Liver (tissue), 9 donors: ENCODE results near the gene USP31. TPM values are rescaled to one million over a fixed set of nuclear protein-coding genes. Genes with fewer than 3 reads are reported as not detected.

Source experiments
- DNase-seq: peaks from one replicate; pipeline ENCODE4 v3.0.0-alpha.2; 2017; ENCODE audit warnings: low spot score
- H3K27ac ChIP-seq, 2 donors: one replicate each; pipeline ENCODE4 v1.7.0; 2013; ENCODE audit warnings: inconsistent platforms in 2 of 2, low read length in 2 of 2, control low read depth in 1 of 2, low read depth in 1 of 2, mild to moderate bottlenecking in 1 of 2
- H3K27me3 ChIP-seq, 4 donors: one replicate each; pipeline versions ENCODE4 v1.6.1 to v1.7.0; 2013; ENCODE audit warnings: low read length in 3 of 4, inconsistent platforms in 1 of 4, mild to moderate bottlenecking in 1 of 4, moderate library complexity in 1 of 4; ENCODE audit not compliant: control insufficient read depth in 4 of 4, insufficient read depth in 4 of 4
- H3K36me3 ChIP-seq, 4 donors: one replicate each; pipeline versions ENCODE4 v1.6.1 to v1.7.0; 2013; ENCODE audit warnings: low read length in 3 of 4, mild to moderate bottlenecking in 3 of 4, low read depth in 1 of 4, moderate library complexity in 1 of 4; ENCODE audit not compliant: control insufficient read depth in 4 of 4, insufficient read depth in 3 of 4
- H3K4me1 ChIP-seq, 4 donors: one replicate each; pipeline versions ENCODE4 v1.6.1 to v1.7.0; 2013; ENCODE audit warnings: low read length in 3 of 4, mild to moderate bottlenecking in 3 of 4, moderate library complexity in 1 of 4; ENCODE audit not compliant: control insufficient read depth in 4 of 4, insufficient read depth in 4 of 4
- H3K4me3 ChIP-seq, 3 donors: one replicate each; pipeline versions ENCODE4 v1.6.1 to v1.7.0; 2013; ENCODE audit warnings: low read length in 3 of 3, control low read depth in 1 of 3, low read depth in 1 of 3, mild to moderate bottlenecking in 1 of 3
- H3K9ac ChIP-seq, 2 donors: one replicate each; pipeline ENCODE4 v1.7.0; 2013; ENCODE audit warnings: low read length in 2 of 2, mild to moderate bottlenecking in 2 of 2, moderate library complexity in 2 of 2, control low read depth in 1 of 2, low read depth in 1 of 2
- H3K9me3 ChIP-seq, 4 donors: one replicate each; pipeline versions ENCODE4 v1.6.1 to v1.7.0; 2013; ENCODE audit warnings: low read length in 3 of 4; ENCODE audit not compliant: control insufficient read depth in 4 of 4
- EGR1 ChIP-seq, 2 donors: IDR thresholded peaks; 2 replicates each; pipeline ENCODE4 v1.6.1; 2016 to 2018; ENCODE audit warnings: antibody characterized with exemption in 2 of 2, low read depth in 2 of 2
- FOXA1 ChIP-seq: IDR thresholded peaks from 2 replicates; pipeline ENCODE4 v1.6.1; 2016; ENCODE audit warnings: antibody characterized with exemption
- FOXA2 ChIP-seq: IDR thresholded peaks from 2 replicates; pipeline ENCODE4 v1.6.1; 2016; ENCODE audit warnings: antibody characterized with exemption
- GABPA ChIP-seq, 2 donors: IDR thresholded peaks in 1 of 2; conservative IDR thresholded peaks in 1 of 2; 2 replicates each; pipeline ENCODE4 v1.6.1; 2016; ENCODE audit warnings: antibody characterized with exemption in 2 of 2, mild to moderate bottlenecking in 1 of 2, moderate library complexity in 1 of 2
- HNF4A ChIP-seq, 2 donors: conservative IDR thresholded peaks; 2 replicates each; pipeline ENCODE4 v1.6.1; 2016; ENCODE audit warnings: antibody characterized with exemption in 2 of 2, mild to moderate bottlenecking in 2 of 2
- HNF4G ChIP-seq: IDR thresholded peaks from 2 replicates; pipeline ENCODE4 v1.6.1; 2016; ENCODE audit warnings: antibody characterized with exemption
- JUND ChIP-seq, 2 donors: IDR thresholded peaks; 2 replicates each; pipeline ENCODE4 v1.6.1; 2016; ENCODE audit warnings: antibody characterized with exemption in 2 of 2
- NR2F2 ChIP-seq: IDR thresholded peaks from 2 replicates; pipeline ENCODE4 v1.6.1; 2016; ENCODE audit warnings: antibody characterized with exemption
- RAD21 ChIP-seq, 2 donors: IDR thresholded peaks; 2 replicates each; pipeline ENCODE4 v1.6.1; 2016; ENCODE audit warnings: antibody characterized with exemption in 2 of 2, mild to moderate bottlenecking in 2 of 2
- RXRA ChIP-seq, 2 donors: IDR thresholded peaks; 2 replicates each; pipeline ENCODE4 v1.6.1; 2017 to 2018; ENCODE audit warnings: antibody characterized with exemption in 2 of 2, mild to moderate bottlenecking in 1 of 2
- SP1 ChIP-seq: IDR thresholded peaks from 2 replicates; pipeline ENCODE4 v1.6.1; 2018; ENCODE audit warnings: antibody characterized with exemption, mild to moderate bottlenecking
- TAF1 ChIP-seq: conservative IDR thresholded peaks from 2 replicates; pipeline ENCODE4 v1.6.1; 2016; ENCODE audit warnings: antibody characterized with exemption, mild to moderate bottlenecking
- YY1 ChIP-seq: IDR thresholded peaks from 2 replicates; pipeline ENCODE4 v1.6.1; 2016; ENCODE audit warnings: antibody characterized with exemption, mild to moderate bottlenecking
- WGBS: extraction: QIAGEN DNeasy Blood & Tissue Kit; methylation state at CpG from one replicate; pipeline ENCODE4 v1.1.7; 2013; 5-methylcytosine and 5-hydroxymethylcytosine counted together
- polyA plus RNA-seq, 2 donors: library from polyadenylated mRNA; stranded (reverse) in 1 of 2; unstranded in 1 of 2; fragments of 200-250 nt in 1 of 2; fragments of >200 nt in 1 of 2; fragmentation: Nextera tagmentation in 1 of 2; extraction: Ambion mirVana in 1 of 2; gene quantifications; one replicate each; pipeline versions ENCODE4 v1.2.1 to v1.2.3, GENCODE V29; 2013 to 2015
- total RNA-seq, 2 donors: library from RNA; depleted of rRNA; stranded (reverse); fragments of >200 nt; gene quantifications; one replicate each; pipeline ENCODE4 v1.2.3, GENCODE V29; 2014
- TF ChIP-seq, protein P1 (sequence below): fragments of 150-350 bp; IDR thresholded peaks from 2 replicates; pipeline ENCODE4 v1.5.1; 2017; ENCODE audit warnings: improper control_type of control experiment, low read depth, low read length; ENCODE audit not compliant: missing input control
- TF ChIP-seq, protein P2 (sequence below): IDR thresholded peaks from 2 replicates; pipeline ENCODE4 v1.6.1; 2016; ENCODE audit warnings: antibody characterized with exemption
- TF ChIP-seq, protein P3 (sequence below): IDR thresholded peaks from 2 replicates; pipeline ENCODE4 v1.6.1; 2016; ENCODE audit warnings: antibody characterized with exemption, mild to moderate bottlenecking
- TF ChIP-seq, protein P4 (sequence below): IDR thresholded peaks from 2 replicates; pipeline ENCODE4 v1.6.1; 2016; ENCODE audit warnings: antibody characterized with exemption
- donor health status: healthy.
- donor health status: healthy.
- donor health status: healthy.
- donor health status: healthy.
- donor health status: healthy.

USP31 gene
- total and polyA plus RNA-seq, 4 donors: 2.4 to 16.4 (median 3.8) TPM

DNA sequence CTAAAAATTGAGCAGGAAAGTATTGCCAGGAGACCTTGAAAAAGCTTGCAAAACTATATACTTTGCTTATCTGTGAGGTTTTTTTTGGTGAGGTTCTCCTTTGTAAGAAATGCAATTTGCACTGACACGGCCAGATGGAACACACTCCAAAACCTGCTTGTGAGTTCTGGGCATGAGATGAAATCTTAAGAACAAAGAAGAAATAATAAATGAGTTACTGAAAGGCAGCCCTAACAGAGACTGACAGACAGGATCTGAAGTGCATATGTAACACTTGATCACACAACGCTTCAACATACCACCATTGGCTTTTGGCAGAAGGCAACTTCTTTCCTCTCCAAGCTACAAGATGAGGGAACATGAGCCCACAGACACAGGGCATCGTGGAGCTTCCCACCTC lies 82.6 kb downstream of the USP31 start:
- Histone ChIP-seq H3K36me3 (peaks cover 12 to 44% (median 31%) of the 10 kb centered on the region in 4 donors), H3K9me3 (no peaks in the 10 kb centered on the region), H3K4me3 (no peak overlapping the region), H3K9ac (no peak overlapping the region), H3K27me3 (no peaks in the 10 kb centered on the region), H3K4me1 (no peaks in the 10 kb centered on the region), H3K27ac (no peak overlapping the region)
- TF ChIP-seq, protein P1, sequence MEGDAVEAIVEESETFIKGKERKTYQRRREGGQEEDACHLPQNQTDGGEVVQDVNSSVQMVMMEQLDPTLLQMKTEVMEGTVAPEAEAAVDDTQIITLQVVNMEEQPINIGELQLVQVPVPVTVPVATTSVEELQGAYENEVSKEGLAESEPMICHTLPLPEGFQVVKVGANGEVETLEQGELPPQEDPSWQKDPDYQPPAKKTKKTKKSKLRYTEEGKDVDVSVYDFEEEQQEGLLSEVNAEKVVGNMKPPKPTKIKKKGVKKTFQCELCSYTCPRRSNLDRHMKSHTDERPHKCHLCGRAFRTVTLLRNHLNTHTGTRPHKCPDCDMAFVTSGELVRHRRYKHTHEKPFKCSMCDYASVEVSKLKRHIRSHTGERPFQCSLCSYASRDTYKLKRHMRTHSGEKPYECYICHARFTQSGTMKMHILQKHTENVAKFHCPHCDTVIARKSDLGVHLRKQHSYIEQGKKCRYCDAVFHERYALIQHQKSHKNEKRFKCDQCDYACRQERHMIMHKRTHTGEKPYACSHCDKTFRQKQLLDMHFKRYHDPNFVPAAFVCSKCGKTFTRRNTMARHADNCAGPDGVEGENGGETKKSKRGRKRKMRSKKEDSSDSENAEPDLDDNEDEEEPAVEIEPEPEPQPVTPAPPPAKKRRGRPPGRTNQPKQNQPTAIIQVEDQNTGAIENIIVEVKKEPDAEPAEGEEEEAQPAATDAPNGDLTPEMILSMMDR: no peak
- TF ChIP-seq, protein P2, sequence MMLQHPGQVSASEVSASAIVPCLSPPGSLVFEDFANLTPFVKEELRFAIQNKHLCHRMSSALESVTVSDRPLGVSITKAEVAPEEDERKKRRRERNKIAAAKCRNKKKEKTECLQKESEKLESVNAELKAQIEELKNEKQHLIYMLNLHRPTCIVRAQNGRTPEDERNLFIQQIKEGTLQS: no peak
- no peak for TF ChIP-seq JUND (IDR thresholded peaks at IDR 0.05)
- TF ChIP-seq YY1: no peak
- TF ChIP-seq HNF4A (conservative IDR thresholded peaks at IDR 0.05): no peak
- TF ChIP-seq HNF4G: no peak
- 95% methylated on average over 3 of the region's 3 CpGs for WGBS
- no peak for DNase-seq

DNA sequence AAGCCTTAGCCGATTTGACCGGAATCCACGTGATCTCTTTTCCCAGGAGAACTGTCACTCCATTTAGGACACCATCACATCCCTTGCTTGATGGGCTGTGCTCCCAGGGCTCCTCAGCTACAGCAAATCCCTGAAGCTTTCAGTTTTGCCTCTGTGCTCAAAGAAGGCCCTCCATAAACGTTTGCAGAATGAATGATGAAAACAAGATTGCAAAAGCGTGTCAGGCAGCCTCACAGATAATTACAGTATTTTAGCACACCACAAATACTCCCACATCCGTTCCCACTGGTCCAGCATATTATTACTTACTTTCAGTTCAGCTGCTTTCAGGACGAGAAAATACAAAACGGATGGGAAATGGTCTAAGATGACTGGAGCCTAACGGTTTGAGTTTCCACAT lies 84.6 kb downstream of the USP31 start:
- Histone ChIP-seq H3K27me3 (no peaks in the 10 kb centered on the region), H3K4me3 (no peak overlapping the region), H3K27ac (no peak overlapping the region), H3K36me3 (peaks cover 12 to 33% (median 22%) of the 10 kb centered on the region in 4 donors), H3K4me1 (peaks cover 0 to 3% (median 1%) of the 10 kb centered on the region in 4 donors), H3K9me3 (no peaks in the 10 kb centered on the region), H3K9ac (no peak overlapping the region)
- TF ChIP-seq YY1 (no peak), TAF1 (no peak), FOXA1 (no peak), NR2F2 (no peak), GABPA (IDR thresholded peaks at IDR 0.05 in 1 of 2, conservative IDR thresholded peaks at IDR 0.05 in 1 of 2) (no peak), JUND (IDR thresholded peaks at IDR 0.05) (no peak), HNF4A (conservative IDR thresholded peaks at IDR 0.05) (no peak), RXRA (IDR thresholded peaks at IDR 0.05) (no peak), SP1 (no peak), FOXA2 (no peak), HNF4G (no peak), RAD21 (IDR thresholded peaks at IDR 0.05) (no peak), EGR1 (IDR thresholded peaks at IDR 0.05; ENCODE audit: low read depth in 2 of 2) (no peak)
- TF ChIP-seq, protein P2: no peak
- TF ChIP-seq, protein P1: no peak
- TF ChIP-seq, protein P3, sequence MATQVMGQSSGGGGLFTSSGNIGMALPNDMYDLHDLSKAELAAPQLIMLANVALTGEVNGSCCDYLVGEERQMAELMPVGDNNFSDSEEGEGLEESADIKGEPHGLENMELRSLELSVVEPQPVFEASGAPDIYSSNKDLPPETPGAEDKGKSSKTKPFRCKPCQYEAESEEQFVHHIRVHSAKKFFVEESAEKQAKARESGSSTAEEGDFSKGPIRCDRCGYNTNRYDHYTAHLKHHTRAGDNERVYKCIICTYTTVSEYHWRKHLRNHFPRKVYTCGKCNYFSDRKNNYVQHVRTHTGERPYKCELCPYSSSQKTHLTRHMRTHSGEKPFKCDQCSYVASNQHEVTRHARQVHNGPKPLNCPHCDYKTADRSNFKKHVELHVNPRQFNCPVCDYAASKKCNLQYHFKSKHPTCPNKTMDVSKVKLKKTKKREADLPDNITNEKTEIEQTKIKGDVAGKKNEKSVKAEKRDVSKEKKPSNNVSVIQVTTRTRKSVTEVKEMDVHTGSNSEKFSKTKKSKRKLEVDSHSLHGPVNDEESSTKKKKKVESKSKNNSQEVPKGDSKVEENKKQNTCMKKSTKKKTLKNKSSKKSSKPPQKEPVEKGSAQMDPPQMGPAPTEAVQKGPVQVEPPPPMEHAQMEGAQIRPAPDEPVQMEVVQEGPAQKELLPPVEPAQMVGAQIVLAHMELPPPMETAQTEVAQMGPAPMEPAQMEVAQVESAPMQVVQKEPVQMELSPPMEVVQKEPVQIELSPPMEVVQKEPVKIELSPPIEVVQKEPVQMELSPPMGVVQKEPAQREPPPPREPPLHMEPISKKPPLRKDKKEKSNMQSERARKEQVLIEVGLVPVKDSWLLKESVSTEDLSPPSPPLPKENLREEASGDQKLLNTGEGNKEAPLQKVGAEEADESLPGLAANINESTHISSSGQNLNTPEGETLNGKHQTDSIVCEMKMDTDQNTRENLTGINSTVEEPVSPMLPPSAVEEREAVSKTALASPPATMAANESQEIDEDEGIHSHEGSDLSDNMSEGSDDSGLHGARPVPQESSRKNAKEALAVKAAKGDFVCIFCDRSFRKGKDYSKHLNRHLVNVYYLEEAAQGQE: no peak
- TF ChIP-seq, protein P4, sequence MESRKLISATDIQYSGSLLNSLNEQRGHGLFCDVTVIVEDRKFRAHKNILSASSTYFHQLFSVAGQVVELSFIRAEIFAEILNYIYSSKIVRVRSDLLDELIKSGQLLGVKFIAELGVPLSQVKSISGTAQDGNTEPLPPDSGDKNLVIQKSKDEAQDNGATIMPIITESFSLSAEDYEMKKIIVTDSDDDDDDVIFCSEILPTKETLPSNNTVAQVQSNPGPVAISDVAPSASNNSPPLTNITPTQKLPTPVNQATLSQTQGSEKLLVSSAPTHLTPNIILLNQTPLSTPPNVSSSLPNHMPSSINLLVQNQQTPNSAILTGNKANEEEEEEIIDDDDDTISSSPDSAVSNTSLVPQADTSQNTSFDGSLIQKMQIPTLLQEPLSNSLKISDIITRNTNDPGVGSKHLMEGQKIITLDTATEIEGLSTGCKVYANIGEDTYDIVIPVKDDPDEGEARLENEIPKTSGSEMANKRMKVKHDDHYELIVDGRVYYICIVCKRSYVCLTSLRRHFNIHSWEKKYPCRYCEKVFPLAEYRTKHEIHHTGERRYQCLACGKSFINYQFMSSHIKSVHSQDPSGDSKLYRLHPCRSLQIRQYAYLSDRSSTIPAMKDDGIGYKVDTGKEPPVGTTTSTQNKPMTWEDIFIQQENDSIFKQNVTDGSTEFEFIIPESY: no peak
- 86% methylated on average over 9 of the region's 9 CpGs for WGBS
- DNase-seq: no peak
